NCI-H748 treated with DMSO at 0.1 percent for 48 hours (cell line): ENCODE data around the gene OS9.

Experiments used
- DNase-seq: peaks from one replicate; lab custom pipeline; 2025; lab: John Stamatoyannopoulos, UW

The OS9 gene

GRCh38 chr12:57767305-57767698 lies 73.4 kb downstream of the OS9 start:
- no peak for DNase-seq

- no peak for DNase-seq
Measured at GRCh38 chr12:57767876-57768275, 73.9 kb downstream of the OS9 start.

DNA sequence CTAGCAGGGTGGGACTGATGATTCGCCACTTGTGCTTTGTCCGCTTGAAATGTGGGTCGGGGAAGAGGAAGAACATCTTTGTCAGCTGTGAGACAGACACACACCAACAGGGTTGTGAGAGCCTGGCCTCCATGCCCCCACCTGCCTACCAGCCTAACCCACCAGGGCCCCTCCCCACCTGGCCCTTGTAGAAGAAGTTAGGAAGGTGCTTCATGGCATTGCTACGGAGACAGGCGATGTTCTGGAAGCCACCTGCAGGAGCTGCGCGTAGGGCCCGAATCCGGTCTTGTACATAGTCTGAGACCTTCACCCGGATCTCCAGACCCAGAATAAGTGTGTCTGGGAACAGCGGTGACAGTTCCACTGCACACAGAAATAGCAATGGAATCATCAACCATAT lies 75.7 kb downstream of the OS9 start:
- DNase-seq, result no peak

- no peak for DNase-seq
Measured at GRCh38 chr12:57770734-57771133, 76.8 kb downstream of the OS9 start.
